ENCODE results near the gene TMEM234. TPM values are rescaled to one million over a fixed set of nuclear protein-coding genes. Genes with fewer than 3 reads are reported as not detected.

The TMEM234 gene
- total and polyA plus RNA-seq, 2 of the 13 experiments (the other 11 are each of a cell fraction or from before 2014, with no cell fraction given), result 6.1 to 9.0 TPM

DNA sequence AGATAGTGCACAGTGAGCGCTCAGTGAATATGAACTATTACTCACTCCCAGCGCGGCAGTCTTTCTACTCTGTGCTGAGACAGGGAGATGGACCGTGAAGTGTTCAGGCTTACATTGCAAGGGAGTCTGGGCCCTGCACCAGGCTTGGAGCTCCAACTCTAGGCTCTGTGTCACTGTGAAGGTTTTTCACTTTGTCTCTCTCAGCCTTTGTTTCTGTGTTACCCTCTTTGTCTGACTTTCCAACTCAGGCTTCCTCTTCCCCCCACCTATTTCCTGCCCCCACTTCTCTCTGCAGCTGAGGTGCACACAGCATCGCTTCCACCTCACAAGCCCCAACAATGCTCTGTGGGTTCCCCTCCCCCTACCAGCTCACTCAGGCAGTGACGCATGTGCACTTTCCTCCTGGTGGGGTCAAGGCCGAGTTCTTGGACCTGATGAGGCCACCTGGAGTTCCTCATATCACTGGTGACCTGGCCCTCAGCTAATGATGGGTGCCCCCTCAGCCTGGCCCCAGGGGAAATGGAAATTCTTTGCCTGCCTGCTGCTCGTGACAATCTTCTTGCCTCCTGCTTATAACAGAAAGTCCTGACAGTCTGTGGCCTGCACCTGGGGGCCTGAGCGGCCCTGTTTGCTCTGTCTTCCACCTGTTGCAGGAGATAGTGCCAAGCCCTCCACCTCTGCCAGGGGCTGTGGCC, 27.8 kb upstream of the TMEM234 start (continued):
- 0 out of 2 replicates have a peak, but pooled peaks have one; percentile 71 for TF ChIP-seq ZNF383 (CRISPR knock-in tag; IDR thresholded peaks at IDR 0.05; ENCODE audit: borderline replicate concordance)
- TF ChIP-seq ZNF709 (CRISPR knock-in tag; IDR thresholded peaks at IDR 0.05), result no peak
- TF ChIP-seq ZNF33B (CRISPR knock-in tag; IDR thresholded peaks at IDR 0.05), result no peak
- no peak; the same call in 1 of the 2 replicates for TF ChIP-seq ZSCAN21 (CRISPR knock-in tag; IDR thresholded peaks at IDR 0.05; ENCODE audit: borderline replicate concordance)
- 0 out of 2 replicates have a peak, but pooled peaks have one; percentile 27 for TF ChIP-seq RFX5 (IDR thresholded peaks at IDR 0.05; ENCODE audit: low read depth, low read length)
- peak; percentile 54; the same call in 1 of the 2 replicates for TF ChIP-seq AKAP8 (CRISPR knock-in tag; IDR thresholded peaks at IDR 0.05)
- TF ChIP-seq, protein P1, sequence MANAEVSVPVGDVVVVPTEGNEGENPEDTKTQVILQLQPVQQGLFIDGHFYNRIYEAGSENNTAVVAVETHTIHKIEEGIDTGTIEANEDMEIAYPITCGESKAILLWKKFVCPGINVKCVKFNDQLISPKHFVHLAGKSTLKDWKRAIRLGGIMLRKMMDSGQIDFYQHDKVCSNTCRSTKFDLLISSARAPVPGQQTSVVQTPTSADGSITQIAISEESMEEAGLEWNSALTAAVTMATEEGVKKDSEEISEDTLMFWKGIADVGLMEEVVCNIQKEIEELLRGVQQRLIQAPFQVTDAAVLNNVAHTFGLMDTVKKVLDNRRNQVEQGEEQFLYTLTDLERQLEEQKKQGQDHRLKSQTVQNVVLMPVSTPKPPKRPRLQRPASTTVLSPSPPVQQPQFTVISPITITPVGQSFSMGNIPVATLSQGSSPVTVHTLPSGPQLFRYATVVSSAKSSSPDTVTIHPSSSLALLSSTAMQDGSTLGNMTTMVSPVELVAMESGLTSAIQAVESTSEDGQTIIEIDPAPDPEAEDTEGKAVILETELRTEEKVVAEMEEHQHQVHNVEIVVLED (CRISPR knock-in tag; IDR thresholded peaks at IDR 0.05; ENCODE audit: borderline replicate concordance), result 0 out of 2 replicates have a peak, but pooled peaks have one; percentile 27
- TF ChIP-seq, protein P2, sequence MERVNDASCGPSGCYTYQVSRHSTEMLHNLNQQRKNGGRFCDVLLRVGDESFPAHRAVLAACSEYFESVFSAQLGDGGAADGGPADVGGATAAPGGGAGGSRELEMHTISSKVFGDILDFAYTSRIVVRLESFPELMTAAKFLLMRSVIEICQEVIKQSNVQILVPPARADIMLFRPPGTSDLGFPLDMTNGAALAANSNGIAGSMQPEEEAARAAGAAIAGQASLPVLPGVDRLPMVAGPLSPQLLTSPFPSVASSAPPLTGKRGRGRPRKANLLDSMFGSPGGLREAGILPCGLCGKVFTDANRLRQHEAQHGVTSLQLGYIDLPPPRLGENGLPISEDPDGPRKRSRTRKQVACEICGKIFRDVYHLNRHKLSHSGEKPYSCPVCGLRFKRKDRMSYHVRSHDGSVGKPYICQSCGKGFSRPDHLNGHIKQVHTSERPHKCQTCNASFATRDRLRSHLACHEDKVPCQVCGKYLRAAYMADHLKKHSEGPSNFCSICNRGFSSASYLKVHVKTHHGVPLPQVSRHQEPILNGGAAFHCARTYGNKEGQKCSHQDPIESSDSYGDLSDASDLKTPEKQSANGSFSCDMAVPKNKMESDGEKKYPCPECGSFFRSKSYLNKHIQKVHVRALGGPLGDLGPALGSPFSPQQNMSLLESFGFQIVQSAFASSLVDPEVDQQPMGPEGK (CRISPR knock-in tag; IDR thresholded peaks at IDR 0.05), result peak; percentile 90
- TF ChIP-seq, protein P3, sequence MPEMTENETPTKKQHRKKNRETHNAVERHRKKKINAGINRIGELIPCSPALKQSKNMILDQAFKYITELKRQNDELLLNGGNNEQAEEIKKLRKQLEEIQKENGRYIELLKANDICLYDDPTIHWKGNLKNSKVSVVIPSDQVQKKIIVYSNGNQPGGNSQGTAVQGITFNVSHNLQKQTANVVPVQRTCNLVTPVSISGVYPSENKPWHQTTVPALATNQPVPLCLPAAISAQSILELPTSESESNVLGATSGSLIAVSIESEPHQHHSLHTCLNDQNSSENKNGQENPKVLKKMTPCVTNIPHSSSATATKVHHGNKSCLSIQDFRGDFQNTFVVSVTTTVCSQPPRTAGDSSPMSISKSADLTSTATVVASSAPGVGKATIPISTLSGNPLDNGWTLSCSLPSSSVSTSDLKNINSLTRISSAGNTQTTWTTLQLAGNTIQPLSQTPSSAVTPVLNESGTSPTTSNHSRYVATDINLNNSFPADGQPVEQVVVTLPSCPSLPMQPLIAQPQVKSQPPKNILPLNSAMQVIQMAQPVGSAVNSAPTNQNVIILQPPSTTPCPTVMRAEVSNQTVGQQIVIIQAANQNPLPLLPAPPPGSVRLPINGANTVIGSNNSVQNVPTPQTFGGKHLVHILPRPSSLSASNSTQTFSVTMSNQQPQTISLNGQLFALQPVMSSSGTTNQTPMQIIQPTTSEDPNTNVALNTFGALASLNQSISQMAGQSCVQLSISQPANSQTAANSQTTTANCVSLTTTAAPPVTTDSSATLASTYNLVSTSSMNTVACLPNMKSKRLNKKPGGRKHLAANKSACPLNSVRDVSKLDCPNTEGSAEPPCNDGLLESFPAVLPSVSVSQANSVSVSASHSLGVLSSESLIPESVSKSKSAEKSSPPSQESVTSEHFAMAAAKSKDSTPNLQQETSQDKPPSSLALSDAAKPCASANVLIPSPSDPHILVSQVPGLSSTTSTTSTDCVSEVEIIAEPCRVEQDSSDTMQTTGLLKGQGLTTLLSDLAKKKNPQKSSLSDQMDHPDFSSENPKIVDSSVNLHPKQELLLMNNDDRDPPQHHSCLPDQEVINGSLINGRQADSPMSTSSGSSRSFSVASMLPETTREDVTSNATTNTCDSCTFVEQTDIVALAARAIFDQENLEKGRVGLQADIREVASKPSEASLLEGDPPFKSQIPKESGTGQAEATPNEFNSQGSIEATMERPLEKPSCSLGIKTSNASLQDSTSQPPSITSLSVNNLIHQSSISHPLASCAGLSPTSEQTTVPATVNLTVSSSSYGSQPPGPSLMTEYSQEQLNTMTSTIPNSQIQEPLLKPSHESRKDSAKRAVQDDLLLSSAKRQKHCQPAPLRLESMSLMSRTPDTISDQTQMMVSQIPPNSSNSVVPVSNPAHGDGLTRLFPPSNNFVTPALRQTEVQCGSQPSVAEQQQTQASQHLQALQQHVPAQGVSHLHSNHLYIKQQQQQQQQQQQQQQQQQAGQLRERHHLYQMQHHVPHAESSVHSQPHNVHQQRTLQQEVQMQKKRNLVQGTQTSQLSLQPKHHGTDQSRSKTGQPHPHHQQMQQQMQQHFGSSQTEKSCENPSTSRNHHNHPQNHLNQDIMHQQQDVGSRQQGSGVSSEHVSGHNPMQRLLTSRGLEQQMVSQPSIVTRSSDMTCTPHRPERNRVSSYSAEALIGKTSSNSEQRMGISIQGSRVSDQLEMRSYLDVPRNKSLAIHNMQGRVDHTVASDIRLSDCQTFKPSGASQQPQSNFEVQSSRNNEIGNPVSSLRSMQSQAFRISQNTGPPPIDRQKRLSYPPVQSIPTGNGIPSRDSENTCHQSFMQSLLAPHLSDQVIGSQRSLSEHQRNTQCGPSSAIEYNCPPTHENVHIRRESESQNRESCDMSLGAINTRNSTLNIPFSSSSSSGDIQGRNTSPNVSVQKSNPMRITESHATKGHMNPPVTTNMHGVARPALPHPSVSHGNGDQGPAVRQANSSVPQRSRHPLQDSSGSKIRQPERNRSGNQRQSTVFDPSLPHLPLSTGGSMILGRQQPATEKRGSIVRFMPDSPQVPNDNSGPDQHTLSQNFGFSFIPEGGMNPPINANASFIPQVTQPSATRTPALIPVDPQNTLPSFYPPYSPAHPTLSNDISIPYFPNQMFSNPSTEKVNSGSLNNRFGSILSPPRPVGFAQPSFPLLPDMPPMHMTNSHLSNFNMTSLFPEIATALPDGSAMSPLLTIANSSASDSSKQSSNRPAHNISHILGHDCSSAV (CRISPR knock-in tag; IDR thresholded peaks at IDR 0.05; ENCODE audit: borderline replicate concordance), result no peak
- TF ChIP-seq ZNF737 (CRISPR knock-in tag; IDR thresholded peaks at IDR 0.05; ENCODE audit: borderline replicate concordance), result no peak
- TF ChIP-seq, protein P4, sequence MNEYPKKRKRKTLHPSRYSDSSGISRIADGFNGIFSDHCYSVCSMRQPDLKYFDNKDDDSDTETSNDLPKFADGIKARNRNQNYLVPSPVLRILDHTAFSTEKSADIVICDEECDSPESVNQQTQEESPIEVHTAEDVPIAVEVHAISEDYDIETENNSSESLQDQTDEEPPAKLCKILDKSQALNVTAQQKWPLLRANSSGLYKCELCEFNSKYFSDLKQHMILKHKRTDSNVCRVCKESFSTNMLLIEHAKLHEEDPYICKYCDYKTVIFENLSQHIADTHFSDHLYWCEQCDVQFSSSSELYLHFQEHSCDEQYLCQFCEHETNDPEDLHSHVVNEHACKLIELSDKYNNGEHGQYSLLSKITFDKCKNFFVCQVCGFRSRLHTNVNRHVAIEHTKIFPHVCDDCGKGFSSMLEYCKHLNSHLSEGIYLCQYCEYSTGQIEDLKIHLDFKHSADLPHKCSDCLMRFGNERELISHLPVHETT (CRISPR knock-in tag; conservative IDR thresholded peaks at IDR 0.05), result no peak
- TF ChIP-seq SMC3 (IDR thresholded peaks at IDR 0.05; ENCODE audit: low read length), result no peak
- TF ChIP-seq FOXP1 (IDR thresholded peaks at IDR 0.05), result no peak
- peak; percentile 72 for TF ChIP-seq FOXP1 (CRISPR knock-in tag; IDR thresholded peaks at IDR 0.05)
- peak; percentile 61 for TF ChIP-seq ZFY (CRISPR knock-in tag; IDR thresholded peaks at IDR 0.05)
- TF ChIP-seq ZNF451 (CRISPR knock-in tag; IDR thresholded peaks at IDR 0.05), result no peak
- TF ChIP-seq SRY (CRISPR knock-in tag; IDR thresholded peaks at IDR 0.05), result 0 out of 2 replicates have a peak, but pooled peaks have one; percentile 52
